GM13976 (cell line): Measurements from ENCODE around the gene KIF4A.

Experiments
- DNase-seq: peaks from one replicate; pipeline ENCODE4 v3.0.0; 2012; ENCODE audit warnings: low spot score
- CTCF ChIP-seq: IDR thresholded peaks from 2 replicates; pipeline ENCODE4 v1.5.1; 2012; ENCODE audit warnings: borderline replicate concordance, mild to moderate bottlenecking; ENCODE audit not compliant: insufficient read depth; ENCODE audit errors: extremely low read depth, missing control alignments, control extremely low read depth
- in situ Hi-C: fragments of 300-500 bp; cut with MboI; formaldehyde crosslinking; loops from one replicate; pipeline ENCODE4 v1.12.0; 2022; ENCODE audit warnings: low sequenced_read_pairs, mixed read lengths, inconsistent platforms; ENCODE audit not compliant: unreplicated experiment

KIF4A gene

GRCh38 chrX:70466968-70467367 lies 177.1 kb downstream of the KIF4A start:
- TF ChIP-seq CTCF: no peak
- in situ Hi-C loops: loop anchor here (25.0 kb wide), 1 partner anchor 195 kb away; no protein-coding TSS in a partner anchor
- no peak for DNase-seq

GRCh38 chrX:70468709-70469108 lies 178.8 kb downstream of the KIF4A start:
- in situ Hi-C loops: loop anchor here (25.0 kb wide), 1 partner anchor 194 kb away; no protein-coding TSS in a partner anchor
- DNase-seq: no peak
- no peak for TF ChIP-seq CTCF
